Activated naive CD4-positive, alpha-beta T cell treated with anti-CD3 and anti-CD28 coated beads, Interleukin-2, amount 50 U/mL, for 16 hours (primary cell): ENCODE results near the gene RNPEP.
A peak's percentile ranks its signal among the peaks of the same experiment; 100 is the strongest.
"Not testable (repeated sequence)": the region's sequence is repeated elsewhere in the genome, so short reads cannot be mapped to it uniquely, and the experiment has no call there.

Experiments used
- DNase-seq: peaks from one replicate; pipeline ENCODE4 v3.0.0-alpha.2; 2020

RNPEP gene

GRCh38 chr1:201982623-201983379, at the start of gene RNPEP:
TSS of gene RNPEP (plus strand) at chr1:201982648. CDS start at chr1:201982667, 19 bp downstream.
- DNase-seq = peak; percentile 60

- DNase-seq = no peak
Observed at GRCh38 chr1:201933840-201934430, 48.5 kb upstream of the RNPEP start.

GRCh38 chr1:201937624-201938213, 44.7 kb upstream of the RNPEP start:
- DNase-seq = no peak

GRCh38 chr1:201938440-201939035, 43.9 kb upstream of the RNPEP start:
- DNase-seq = no peak

GRCh38 chr1:201939148-201939547, 43.3 kb upstream of the RNPEP start:
- no peak for DNase-seq

- DNase-seq = no peak
Observed at GRCh38 chr1:201939574-201939973, 42.9 kb upstream of the RNPEP start.

GRCh38 chr1:201940316-201940715, 42.1 kb upstream of the RNPEP start:
- not testable (repeated sequence) for DNase-seq

GRCh38 chr1:201941420-201942128, 40.9 kb upstream of the RNPEP start:
- no peak for DNase-seq

- DNase-seq = no peak
Observed at GRCh38 chr1:201942129-201942495, 40.3 kb upstream of the RNPEP start.

GRCh38 chr1:201944002-201944401, 38.4 kb upstream of the RNPEP start:
- no peak for DNase-seq

GRCh38 chr1:201944639-201945038, 37.8 kb upstream of the RNPEP start:
- DNase-seq = no peak

- no peak for DNase-seq
Observed at GRCh38 chr1:201945157-201945556, 37.3 kb upstream of the RNPEP start.

- no peak for DNase-seq
Observed at GRCh38 chr1:201945863-201946223, 36.6 kb upstream of the RNPEP start.

GRCh38 chr1:201946224-201946908, 36.1 kb upstream of the RNPEP start, which contains the start of gene LMOD1:
TSS of gene LMOD1 (minus strand) at chr1:201946548. CDS start at chr1:201946340, 208 bp downstream.
- DNase-seq = no peak

- no peak for DNase-seq
Observed at GRCh38 chr1:201947697-201948008, 34.8 kb upstream of the RNPEP start.

- DNase-seq = no peak
Observed at GRCh38 chr1:201949491-201949890, 33.0 kb upstream of the RNPEP start.

- peak; percentile 19 for DNase-seq
Observed at GRCh38 chr1:201954263-201955008, 28.0 kb upstream of the RNPEP start.

- DNase-seq = peak; percentile 94
Observed at GRCh38 chr1:201955009-201955728, 27.3 kb upstream of the RNPEP start, which contains the start of gene TIMM17A. TSS of gene TIMM17A (plus strand) at chr1:201955503. CDS start at chr1:201955527, 24 bp downstream.

- DNase-seq = no peak
Observed at GRCh38 chr1:201955729-201956143, 26.7 kb upstream of the RNPEP start.

GRCh38 chr1:201958348-201958747, 24.1 kb upstream of the RNPEP start:
- no peak for DNase-seq

- DNase-seq = not testable (repeated sequence)
Observed at GRCh38 chr1:201962382-201962781, 20.1 kb upstream of the RNPEP start.
